Tibial nerve (tissue), 4 donors: Measurements from ENCODE around the gene GINS1. TPM values are rescaled to one million over a fixed set of nuclear protein-coding genes. Genes with fewer than 3 reads are reported as not detected.

ENCODE experiments used
- DNase-seq, 2 donors: peaks; one replicate each; pipeline ENCODE4 v3.0.0-alpha.2; 2019; ENCODE audit warnings: low spot score in 2 of 2
- H3K27ac ChIP-seq, 4 donors: fragments of 200-600 bp; sonication (generic) in 3 of 4; one replicate each; pipeline ENCODE4 v1.5.1; 2017 to 2019; ENCODE audit warnings: mild to moderate bottlenecking in 1 of 4
- H3K27me3 ChIP-seq, 2 donors: fragments of 200-600 bp; sonication (generic) in 1 of 2; one replicate each; pipeline versions ENCODE4 v1.5.1 to v1.6.0; 2017 to 2019
- H3K36me3 ChIP-seq, 3 donors: fragments of 200-600 bp; sonication (generic); one replicate each; pipeline ENCODE4 v1.5.1; 2018 to 2019
- H3K4me1 ChIP-seq, 4 donors: fragments of 200-600 bp; sonication (generic) in 3 of 4; one replicate each; pipeline ENCODE4 v1.5.1; 2017 to 2019
- H3K4me3 ChIP-seq, 4 donors: fragments of 200-600 bp; sonication (generic) in 3 of 4; one replicate each; pipeline ENCODE4 v1.5.1; 2017 to 2019; ENCODE audit warnings: mild to moderate bottlenecking in 1 of 4, moderate library complexity in 1 of 4
- H3K9me3 ChIP-seq, 4 donors: fragments of 200-600 bp; sonication (generic) in 3 of 4; one replicate each; pipeline ENCODE4 v1.5.1; 2017 to 2019
- CTCF ChIP-seq, 5 experiments: fragments of 200-600 bp in 3 of 5; fragments of 450-650 bp in 2 of 5; sonication (generic) in 3 of 5; IDR thresholded peaks; one replicate each; pipeline ENCODE4 v1.5.1; 2016 to 2019; ENCODE audit warnings: antibody characterized with exemption in 5 of 5, mild to moderate bottlenecking in 3 of 5, moderate library complexity in 2 of 5
- EP300 ChIP-seq, 2 donors: sonication (generic); formaldehyde crosslinking; IDR thresholded peaks; one replicate each; pipeline ENCODE4 v1.6.1; 2017; ENCODE audit warnings: antibody characterized with exemption in 2 of 2, mild to moderate bottlenecking in 1 of 2
- POLR2A ChIP-seq, 2 donors: fragments of 450-650 bp; IDR thresholded peaks; one replicate each; pipeline ENCODE4 v1.6.1; 2017; ENCODE audit warnings: antibody characterized with exemption in 2 of 2, mild to moderate bottlenecking in 2 of 2, moderate library complexity in 2 of 2
- WGBS, 2 donors: methylation state at CpG; one replicate each; pipeline ENCODE4 v1.1.5; 2018; 5-methylcytosine and 5-hydroxymethylcytosine counted together
- total RNA-seq, 4 donors: library from RNA; depleted of rRNA; stranded (reverse); fragments of >200 nt; gene quantifications; one replicate each; pipeline ENCODE4 v1.1.0, GENCODE V29; 2016

The GINS1 gene
- total RNA-seq, 4 donors from 2014 or later = 0.21 to 1.1 (median 0.59) TPM

- Histone ChIP-seq H3K4me1 (no peaks in the 10 kb centered on the region), H3K27me3 (no peaks in the 10 kb centered on the region), H3K36me3 (peaks cover 0 to 57% (median 0%) of the 10 kb centered on the region in 3 donors), H3K9me3 (no peaks in the 10 kb centered on the region), H3K4me3 (no peak overlapping the region), H3K27ac (no peak overlapping the region)
- 87 to 92% methylated on average over 12 to 15 of the region's 15 CpGs for WGBS, 2 donors
- no peak for DNase-seq
- no peak for TF ChIP-seq EP300 (IDR thresholded peaks at IDR 0.05)
- TF ChIP-seq CTCF (IDR thresholded peaks at IDR 0.05) = no peak
- TF ChIP-seq POLR2A (IDR thresholded peaks at IDR 0.05) = no peak
These were observed 81.9 kb downstream of the GINS1 start for GRCh38 chr20:25489221-25489871.

- TF ChIP-seq POLR2A (IDR thresholded peaks at IDR 0.05) (no peak), CTCF (IDR thresholded peaks at IDR 0.05) (no peak), EP300 (IDR thresholded peaks at IDR 0.05) (no peak)
- Histone ChIP-seq H3K27me3 (no peaks in the 10 kb centered on the region), H3K36me3 (peaks cover 0 to 55% (median 0%) of the 10 kb centered on the region in 3 donors), H3K9me3 (no peaks in the 10 kb centered on the region), H3K4me3 (no peak overlapping the region), H3K27ac (no peak overlapping the region), H3K4me1 (no peaks in the 10 kb centered on the region)
- DNase-seq = no peak
- WGBS, 2 donors = 87 to 93% methylated on average over 12 to 14 of the region's 15 CpGs
These were observed 83.4 kb downstream of the GINS1 start for GRCh38 chr20:25490656-25491445.

- Histone ChIP-seq H3K4me3 (no peak overlapping the region), H3K36me3 (peaks cover 0 to 62% (median 0%) of the 10 kb centered on the region in 3 donors), H3K27me3 (no peaks in the 10 kb centered on the region), H3K4me1 (no peaks in the 10 kb centered on the region), H3K27ac (no peak overlapping the region), H3K9me3 (no peaks in the 10 kb centered on the region)
- TF ChIP-seq EP300 (IDR thresholded peaks at IDR 0.05) = no peak
- no peak for TF ChIP-seq POLR2A (IDR thresholded peaks at IDR 0.05)
- no peak for TF ChIP-seq CTCF (IDR thresholded peaks at IDR 0.05)
- DNase-seq = no peak
- 80 to 86% methylated on average over 12 of the region's 12 CpGs for WGBS, 2 donors
These were observed 84.1 kb downstream of the GINS1 start for GRCh38 chr20:25491446-25492038.

- WGBS, 2 donors = 82 to 89% methylated on average over 10 of the region's 10 CpGs
- Histone ChIP-seq H3K36me3 (peaks cover 0 to 71% (median 0%) of the 10 kb centered on the region in 3 donors), H3K27me3 (no peaks in the 10 kb centered on the region), H3K4me1 (no peaks in the 10 kb centered on the region), H3K9me3 (no peaks in the 10 kb centered on the region), H3K4me3 (no peak overlapping the region), H3K27ac (no peak overlapping the region)
- no peak for DNase-seq
- TF ChIP-seq POLR2A (IDR thresholded peaks at IDR 0.05) (no peak), CTCF (IDR thresholded peaks at IDR 0.05) (no peak), EP300 (IDR thresholded peaks at IDR 0.05) (no peak)
These were observed 85.7 kb downstream of the GINS1 start for GRCh38 chr20:25493137-25493536.
